ENCODE data around the gene RHBDF2.

RHBDF2 gene

DNA sequence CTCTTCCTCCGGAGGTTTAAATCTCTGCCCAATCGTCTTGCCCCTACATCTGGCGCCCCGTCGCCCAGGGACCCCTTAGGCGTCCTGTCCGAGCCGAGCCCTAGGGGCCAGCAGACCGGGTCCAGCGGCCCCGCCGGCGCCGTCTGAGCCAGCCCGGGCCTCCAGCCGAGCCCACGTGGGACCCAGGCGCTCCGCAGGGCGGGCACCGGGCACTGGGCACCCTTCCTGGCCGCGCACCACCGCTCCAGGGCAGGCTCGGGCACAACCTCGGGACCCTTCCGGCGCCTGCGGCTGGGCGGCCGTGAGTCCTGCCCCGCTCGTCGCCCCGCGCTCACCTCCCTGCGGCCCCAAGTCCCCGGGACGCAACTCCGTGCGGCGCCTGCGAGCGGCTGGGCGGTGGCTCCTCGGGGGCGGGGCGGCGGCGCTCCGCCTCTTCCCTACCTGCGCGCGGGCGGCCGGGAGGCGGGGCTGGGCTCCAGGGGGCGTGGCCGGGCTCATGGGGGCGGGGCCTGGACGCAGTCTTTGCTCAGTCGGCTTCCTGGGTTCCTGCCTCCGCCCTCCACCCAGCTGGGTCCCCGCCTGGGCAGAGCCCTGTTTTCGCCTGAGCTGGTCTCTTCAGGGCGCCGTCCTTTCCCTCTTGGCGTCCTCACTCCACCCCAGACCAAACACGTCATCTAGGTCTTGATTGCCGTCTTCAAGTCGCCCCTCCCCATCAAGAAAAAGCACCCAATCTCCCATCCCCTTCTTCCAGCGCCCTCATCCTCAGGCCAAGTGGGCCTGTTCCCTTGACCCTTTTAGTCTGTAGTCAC lies at the start of gene RHBDF2:
RHBDF2 (minus strand) TSS at position 406 of the 809 bp plus-strand sequence. CDS start 19,899 bp downstream, outside the sequence.
- peak; percentile 26 for DNase-seq (ENCODE audit: low read depth)
- TF ChIP-seq, protein P1, sequence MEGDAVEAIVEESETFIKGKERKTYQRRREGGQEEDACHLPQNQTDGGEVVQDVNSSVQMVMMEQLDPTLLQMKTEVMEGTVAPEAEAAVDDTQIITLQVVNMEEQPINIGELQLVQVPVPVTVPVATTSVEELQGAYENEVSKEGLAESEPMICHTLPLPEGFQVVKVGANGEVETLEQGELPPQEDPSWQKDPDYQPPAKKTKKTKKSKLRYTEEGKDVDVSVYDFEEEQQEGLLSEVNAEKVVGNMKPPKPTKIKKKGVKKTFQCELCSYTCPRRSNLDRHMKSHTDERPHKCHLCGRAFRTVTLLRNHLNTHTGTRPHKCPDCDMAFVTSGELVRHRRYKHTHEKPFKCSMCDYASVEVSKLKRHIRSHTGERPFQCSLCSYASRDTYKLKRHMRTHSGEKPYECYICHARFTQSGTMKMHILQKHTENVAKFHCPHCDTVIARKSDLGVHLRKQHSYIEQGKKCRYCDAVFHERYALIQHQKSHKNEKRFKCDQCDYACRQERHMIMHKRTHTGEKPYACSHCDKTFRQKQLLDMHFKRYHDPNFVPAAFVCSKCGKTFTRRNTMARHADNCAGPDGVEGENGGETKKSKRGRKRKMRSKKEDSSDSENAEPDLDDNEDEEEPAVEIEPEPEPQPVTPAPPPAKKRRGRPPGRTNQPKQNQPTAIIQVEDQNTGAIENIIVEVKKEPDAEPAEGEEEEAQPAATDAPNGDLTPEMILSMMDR (IDR thresholded peaks at IDR 0.05; ENCODE audit: control insufficient read depth, extremely low read depth, insufficient read depth), result no peak
- peak within 1 kb of the TSS; percentile 80 for H3K4me3 ChIP-seq (ENCODE audit: low read depth, low read length)

DNA sequence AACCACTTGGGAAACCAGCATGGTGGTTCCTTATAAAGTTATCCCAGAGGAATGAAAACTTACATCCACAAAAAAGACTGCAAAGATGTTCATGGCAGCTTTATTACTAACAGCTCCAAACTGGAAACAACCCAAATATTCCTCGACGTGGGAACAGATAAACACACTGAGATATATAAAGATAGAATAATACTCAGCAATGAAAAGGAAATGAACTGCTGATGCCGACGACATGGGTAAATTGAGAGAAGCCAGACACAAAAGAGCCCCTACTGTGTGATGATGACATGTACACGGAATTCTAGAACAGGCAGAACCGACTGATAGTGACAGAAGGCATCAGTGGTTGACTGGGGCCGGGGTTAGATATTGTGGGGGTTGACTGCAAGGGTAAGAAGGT lies 48.3 kb upstream of the RHBDF2 start:
- DNase-seq (ENCODE audit: low read depth), result no peak
- TF ChIP-seq, protein P1 (IDR thresholded peaks at IDR 0.05; ENCODE audit: control insufficient read depth, extremely low read depth, insufficient read depth), result no peak
- no peak overlapping the region for H3K4me3 ChIP-seq (ENCODE audit: low read depth, low read length)

DNA sequence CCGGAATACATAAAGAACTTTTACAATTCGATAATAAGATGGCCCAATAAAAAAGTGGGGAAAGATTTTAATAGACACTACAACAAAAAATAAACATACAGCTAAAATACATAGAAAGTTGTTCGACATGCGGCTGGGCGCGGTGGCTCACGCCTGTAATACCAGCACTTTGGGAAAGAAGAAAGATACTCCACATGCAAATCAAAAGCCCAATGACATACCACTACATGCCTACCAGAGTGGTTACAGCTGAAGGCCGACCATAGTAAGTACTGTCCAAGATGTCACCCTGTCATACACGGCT lies 47.9 kb upstream of the RHBDF2 start:
- peak; percentile 56 for DNase-seq (ENCODE audit: low read depth)
- TF ChIP-seq, protein P1 (IDR thresholded peaks at IDR 0.05; ENCODE audit: control insufficient read depth, extremely low read depth, insufficient read depth), result no peak
- H3K4me3 ChIP-seq (ENCODE audit: low read depth, low read length), result no peak overlapping the region

DNA sequence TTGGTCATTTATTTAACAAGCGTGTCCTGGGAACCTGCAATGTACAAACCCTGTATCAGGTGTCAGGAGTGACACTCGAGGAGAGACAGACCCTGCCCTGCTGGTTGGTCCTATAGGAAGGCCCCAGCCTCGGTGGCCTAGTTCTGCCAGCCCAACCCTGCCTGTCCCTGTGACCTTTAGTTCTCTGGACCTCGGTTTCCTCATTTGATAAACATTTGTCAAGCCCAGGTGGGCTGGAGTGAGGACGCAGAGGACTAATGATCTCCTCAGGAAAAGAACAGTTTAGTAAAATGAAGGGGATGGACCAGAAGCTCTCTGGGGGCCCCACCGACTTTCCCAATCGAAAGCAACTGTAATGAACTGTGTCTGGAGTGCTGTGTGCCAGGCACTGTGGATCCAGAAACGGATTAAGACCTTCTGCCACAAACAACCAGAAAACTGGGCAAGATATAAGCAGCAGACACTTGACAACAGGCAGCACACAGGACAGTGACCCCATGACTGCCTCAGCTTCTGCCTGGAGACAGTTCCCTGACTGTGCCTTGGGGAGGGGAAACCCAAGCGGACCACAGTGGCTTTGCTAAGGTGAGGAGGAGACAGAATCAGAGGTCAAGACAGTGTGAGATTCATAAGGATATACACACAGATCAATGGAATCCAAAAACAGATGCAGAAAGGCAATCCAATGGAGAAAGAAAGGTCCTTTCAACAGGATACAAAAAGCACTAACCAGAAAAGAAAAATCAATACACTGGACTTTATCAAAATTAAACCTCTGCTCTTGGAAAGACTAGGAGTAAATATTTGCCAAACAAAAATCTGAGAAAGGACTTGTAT lies 47.4 kb upstream of the RHBDF2 start:
- no peak for DNase-seq (ENCODE audit: low read depth)
- TF ChIP-seq, protein P1 (IDR thresholded peaks at IDR 0.05; ENCODE audit: control insufficient read depth, extremely low read depth, insufficient read depth), result no peak
- no peak overlapping the region for H3K4me3 ChIP-seq (ENCODE audit: low read depth, low read length)

DNA sequence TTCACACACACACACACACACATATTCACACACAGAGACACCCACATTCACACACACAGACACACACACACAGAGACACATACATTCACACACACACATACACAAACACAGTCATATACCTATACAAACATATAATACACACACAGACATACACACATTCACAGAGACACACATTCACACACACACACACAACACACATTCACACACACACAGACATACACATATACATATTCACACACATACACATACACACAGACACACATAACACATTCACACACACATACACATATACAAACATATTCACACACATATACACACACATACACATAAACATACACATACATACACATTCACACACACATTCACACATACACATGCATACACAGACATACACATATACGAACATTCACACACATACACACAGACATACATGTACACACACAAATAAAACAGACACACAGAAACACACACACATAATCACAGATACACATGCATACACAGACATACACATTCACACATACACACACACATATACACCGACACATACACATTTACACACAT lies 46.5 kb upstream of the RHBDF2 start:
- DNase-seq (ENCODE audit: low read depth), result no peak

DNA sequence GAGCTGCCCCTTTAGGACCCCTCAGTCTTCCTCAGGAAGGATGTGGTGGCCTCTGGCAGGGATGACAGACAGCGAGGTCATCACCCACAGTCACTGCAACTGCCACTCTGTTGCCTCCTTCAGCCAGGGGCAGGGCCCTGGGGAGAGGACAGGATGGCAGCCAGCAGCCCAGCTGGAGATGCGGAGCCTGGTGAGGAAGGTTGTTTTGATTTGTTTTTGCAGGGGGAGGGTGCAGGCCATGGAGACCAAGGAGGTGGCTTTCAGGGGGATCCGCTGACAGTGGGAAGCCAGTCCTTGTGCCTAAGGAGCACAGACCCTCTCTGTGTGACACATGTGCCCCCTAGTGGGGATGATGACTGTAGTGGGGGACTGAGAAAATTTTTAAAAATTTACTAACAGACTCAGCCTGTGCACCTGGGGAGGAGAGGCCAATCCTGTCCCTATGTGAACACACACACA lies 46.0 kb upstream of the RHBDF2 start:
- H3K4me3 ChIP-seq (ENCODE audit: low read depth, low read length), result no peak overlapping the region
- TF ChIP-seq, protein P1 (IDR thresholded peaks at IDR 0.05; ENCODE audit: control insufficient read depth, extremely low read depth, insufficient read depth), result peak; percentile 58
- DNase-seq (ENCODE audit: low read depth), result no peak

More for the DNA sequence above, 46.5 kb upstream of the RHBDF2 start:
- TF ChIP-seq, protein P1 (IDR thresholded peaks at IDR 0.05; ENCODE audit: control insufficient read depth, extremely low read depth, insufficient read depth), result no peak
- H3K4me3 ChIP-seq (ENCODE audit: low read depth, low read length), result no peak overlapping the region

Data from LNCaP clone FGC (cell line).